ENCODE data around the gene ITPR3. TPM values are rescaled to one million over a fixed set of nuclear protein-coding genes. Genes with fewer than 3 reads are reported as not detected.

ITPR3 gene
- total RNA-seq, 4 donors from 2014 or later: 13.8 to 23.5 (median 19.6) TPM

GRCh38 chr6:33744001-33744848, 123.1 kb downstream of the ITPR3 start:
- no peak for TF ChIP-seq CTCF (IDR thresholded peaks at IDR 0.05; ENCODE audit: low read depth)

- TF ChIP-seq CTCF (IDR thresholded peaks at IDR 0.05; ENCODE audit: low read depth): no peak
Observed at GRCh38 chr6:33744895-33745546, 123.9 kb downstream of the ITPR3 start.

- TF ChIP-seq CTCF (IDR thresholded peaks at IDR 0.05; ENCODE audit: low read depth): no peak
Observed at GRCh38 chr6:33745548-33745947, 124.4 kb downstream of the ITPR3 start.

Small RNA genes within 50 kb of the gene (small RNA-seq; reads per million reads assigned to genes)
- gene MIR3934: not detected

Other genes with a start within 250 kb of the ITPR3 start
- 1 to 10 TPM in 2 of 4 donors, under 1 TPM in 1, not detected in 1; 0.33 to 4.4 (median 3.9) TPM for gene KIFC1, start 229.5 kb upstream of the ITPR3 start, total RNA-seq
- 10 to 100 TPM; 21.4 to 84.0 (median 48.3) TPM for gene PHF1, start 210.3 kb upstream of the ITPR3 start, total RNA-seq
- gene CUTA, start 203.2 kb upstream of the ITPR3 start, total RNA-seq: 10 to 100 TPM; 66.7 to 92.6 (median 79.6) TPM
- gene SYNGAP1, start 201.3 kb upstream of the ITPR3 start, total RNA-seq: 1 to 10 TPM; 6.2 to 7.3 (median 7.1) TPM
- 1 to 10 TPM; 1.1 to 2.8 (median 2.5) TPM for gene ZBTB9, start 166.7 kb upstream of the ITPR3 start, total RNA-seq
- 10 to 100 TPM in 1 of 4 donors, 1 to 10 TPM in 3; 4.2 to 15.1 (median 6.8) TPM for gene BAK1, start 41.0 kb upstream of the ITPR3 start, total RNA-seq
- 10 to 100 TPM in 3 of 4 donors, 1 to 10 TPM in 1; 9.9 to 15.9 (median 13.5) TPM for gene UQCC2, start 90.4 kb downstream of the ITPR3 start, total RNA-seq
- 1 to 10 TPM in 2 of 4 donors, under 1 TPM in 1, not detected in 1; 0.34 to 2.3 (median 1.1) TPM for gene IP6K3, start 125.6 kb downstream of the ITPR3 start, total RNA-seq
- 10 to 100 TPM; 24.3 to 61.6 (median 40.0) TPM for gene LEMD2, start 167.8 kb downstream of the ITPR3 start, total RNA-seq
- not detected for gene MLN, start 182.7 kb downstream of the ITPR3 start, total RNA-seq